ENCODE data around the gene NCAM2. TPM values are rescaled to one million over a fixed set of nuclear protein-coding genes. Genes with fewer than 3 reads are reported as not detected.

NCAM2 gene
- total RNA-seq, 2 donors from 2014 or later: 1.8 to 2.3 TPM

GRCh38 chr21:21468003-21468402, 469.8 kb downstream of the NCAM2 start:
- no peak for DNase-seq (ENCODE audit: low spot score)
- no peak for TF ChIP-seq CTCF (IDR thresholded peaks at IDR 0.05)
- H3K9me3 ChIP-seq: no peaks in the 10 kb centered on the region

GRCh38 chr21:21481239-21481638, 483.0 kb downstream of the NCAM2 start:
- no peaks in the 10 kb centered on the region for H3K27me3 ChIP-seq
- no peaks in the 10 kb centered on the region for H3K9me3 ChIP-seq
- no peak overlapping the region for H3K4me3 ChIP-seq
- H3K27ac ChIP-seq: no peak overlapping the region
- no peak for TF ChIP-seq CTCF (IDR thresholded peaks at IDR 0.05)
- DNase-seq (ENCODE audit: low spot score): no peak
- H3K4me1 ChIP-seq: no peaks in the 10 kb centered on the region
- H3K36me3 ChIP-seq: no peaks in the 10 kb centered on the region

More at GRCh38 chr21:21468003-21468402, 469.8 kb downstream of the NCAM2 start:
- H3K36me3 ChIP-seq: no peaks in the 10 kb centered on the region
- H3K27ac ChIP-seq: no peak overlapping the region
- no peak overlapping the region for H3K4me3 ChIP-seq
- H3K4me1 ChIP-seq: no peaks in the 10 kb centered on the region
- H3K27me3 ChIP-seq: no peaks in the 10 kb centered on the region

- H3K9me3 ChIP-seq: no peaks in the 10 kb centered on the region
- no peaks in the 10 kb centered on the region for H3K36me3 ChIP-seq
- no peaks in the 10 kb centered on the region for H3K4me1 ChIP-seq
- H3K27me3 ChIP-seq: no peaks in the 10 kb centered on the region
- H3K4me3 ChIP-seq: no peak overlapping the region
- no peak for TF ChIP-seq CTCF (IDR thresholded peaks at IDR 0.05)
- no peak overlapping the region for H3K27ac ChIP-seq
- DNase-seq (ENCODE audit: low spot score): no peak
Measured at GRCh38 chr21:21508859-21509258, 510.6 kb downstream of the NCAM2 start.

- no peak for TF ChIP-seq CTCF (IDR thresholded peaks at IDR 0.05)
- H3K4me1 ChIP-seq: no peaks in the 10 kb centered on the region
- H3K36me3 ChIP-seq: no peaks in the 10 kb centered on the region
- no peaks in the 10 kb centered on the region for H3K27me3 ChIP-seq
- no peak for DNase-seq (ENCODE audit: low spot score)
- H3K4me3 ChIP-seq: no peak overlapping the region
- H3K27ac ChIP-seq: no peak overlapping the region
- no peaks in the 10 kb centered on the region for H3K9me3 ChIP-seq
Measured at GRCh38 chr21:21530680-21531079, 532.5 kb downstream of the NCAM2 start.

- H3K4me3 ChIP-seq: no peak overlapping the region
- no peak for DNase-seq (ENCODE audit: low spot score)
- no peaks in the 10 kb centered on the region for H3K36me3 ChIP-seq
- H3K9me3 ChIP-seq: no peaks in the 10 kb centered on the region
- H3K4me1 ChIP-seq: no peaks in the 10 kb centered on the region
- H3K27ac ChIP-seq: no peak overlapping the region
- TF ChIP-seq CTCF (IDR thresholded peaks at IDR 0.05): no peak
- no peaks in the 10 kb centered on the region for H3K27me3 ChIP-seq
Measured at GRCh38 chr21:21547368-21547953, 549.3 kb downstream of the NCAM2 start.

Data from right atrium auricular region (tissue), 2 donors.